Lower leg skin (tissue), 4 donors: ENCODE results near the gene MMRN2. TPM values are rescaled to one million over a fixed set of nuclear protein-coding genes. Genes with fewer than 3 reads are reported as not detected.
A peak's percentile ranks its signal among the peaks of the same experiment; 100 is the strongest.
"Not testable (repeated sequence)": the region's sequence is repeated elsewhere in the genome, so short reads cannot be mapped to it uniquely, and the experiment has no call there.

Experiments
- DNase-seq, 2 donors: peaks; one replicate each; pipeline ENCODE4 v3.0.0-alpha.2; 2019; ENCODE audit warnings: low spot score in 2 of 2
- H3K4me3 ChIP-seq: fragments of 200-600 bp; sonication (generic); 2 replicates; pipeline ENCODE4 v1.5.1; 2017; ENCODE audit warnings: mild to moderate bottlenecking, low read depth; ENCODE audit not compliant: poor library complexity, severe bottlenecking
- CTCF ChIP-seq, 3 donors: fragments of 450-650 bp; IDR thresholded peaks; one replicate each; pipeline ENCODE4 v1.5.1; 2016; ENCODE audit warnings: antibody characterized with exemption in 3 of 3, mild to moderate bottlenecking in 3 of 3, moderate library complexity in 2 of 3
- POLR2A ChIP-seq, 2 donors: fragments of 450-650 bp; IDR thresholded peaks; one replicate each; pipeline ENCODE4 v1.6.1; 2016 to 2017; ENCODE audit warnings: antibody characterized with exemption in 2 of 2, mild to moderate bottlenecking in 1 of 2, moderate library complexity in 1 of 2
- WGBS, 2 donors: methylation state at CpG; one replicate each; pipeline ENCODE4 v1.1.5; 2018; 5-methylcytosine and 5-hydroxymethylcytosine counted together
- intact Hi-C: fragments of 100-400 bp; cut with DNase I; formaldehyde crosslinking; loops from one replicate; pipeline ENCODE4 v1.15.0; 2023; ENCODE audit warnings: low total_unique reads
- total RNA-seq, 4 donors: library from RNA; depleted of rRNA; stranded (reverse); fragments of >200 nt; gene quantifications; one replicate each; pipeline ENCODE4 v1.1.0, GENCODE V29; 2016

The MMRN2 gene
- total RNA-seq, 4 donors from 2014 or later, result 24.5 to 50.8 (median 40.2) TPM

GRCh38 chr10:86954681-86955500, 2.5 kb downstream of the MMRN2 start:
- 56% methylated on average over 10 of the region's 13 CpGs for WGBS, 2 donors
- TF ChIP-seq POLR2A (IDR thresholded peaks at IDR 0.05) (no peak), CTCF (IDR thresholded peaks at IDR 0.05) (no peak)
- H3K4me3 ChIP-seq, result no peak overlapping the region
- DNase-seq, result no peak
- intact Hi-C loops, result no loop called here

- WGBS, 2 donors, result 59 to 64% methylated on average over 13 to 15 of the region's 15 CpGs
- DNase-seq, result peak in 1 of 2 donors; percentile 34
- no peak overlapping the region for H3K4me3 ChIP-seq
- intact Hi-C loops, result no loop called here
- TF ChIP-seq POLR2A (IDR thresholded peaks at IDR 0.05) (no peak), CTCF (IDR thresholded peaks at IDR 0.05) (no peak)
Measured at GRCh38 chr10:86953747-86954680, 3.4 kb downstream of the MMRN2 start.

GRCh38 chr10:86952697-86953096, 4.7 kb downstream of the MMRN2 start:
- DNase-seq, intact Hi-C loops, H3K4me3 ChIP-seq: not testable (repeated sequence)
- 92 to 98% methylated on average over 10 of the region's 10 CpGs for WGBS, 2 donors

- DNase-seq, result no peak
- no peak overlapping the region for H3K4me3 ChIP-seq
- no peak for TF ChIP-seq POLR2A (IDR thresholded peaks at IDR 0.05)
- no peak for TF ChIP-seq CTCF (IDR thresholded peaks at IDR 0.05)
- 81 to 85% methylated on average over 7 of the region's 7 CpGs for WGBS, 2 donors
- intact Hi-C loops, result no loop called here
Measured at GRCh38 chr10:86952106-86952505, 5.3 kb downstream of the MMRN2 start.

- TF ChIP-seq CTCF (IDR thresholded peaks at IDR 0.05) (no peak), POLR2A (IDR thresholded peaks at IDR 0.05) (no peak)
- intact Hi-C loops, result no loop called here
- peak in 1 of 2 donors; percentile 13 for DNase-seq
- H3K4me3 ChIP-seq, result no peak overlapping the region
Measured at GRCh38 chr10:86951184-86951761, 6.1 kb downstream of the MMRN2 start.

- WGBS, 2 donors, result 57 to 69% methylated on average over 1 of the region's 1 CpG
- TF ChIP-seq CTCF (IDR thresholded peaks at IDR 0.05) (no peak), POLR2A (IDR thresholded peaks at IDR 0.05) (no peak)
- peak in 1 of 2 donors; percentile 12 for DNase-seq
Measured at GRCh38 chr10:86950349-86950748, 7.1 kb downstream of the MMRN2 start.

GRCh38 chr10:86947806-86948205, 9.6 kb downstream of the MMRN2 start:
- H3K4me3 ChIP-seq, intact Hi-C loops: not testable (repeated sequence)
- peak in 1 of 2 donors; percentile 76 for DNase-seq
- WGBS, 2 donors, result 94 to 98% methylated on average over 4 of the region's 4 CpGs

More at GRCh38 chr10:86950349-86950748, 7.1 kb downstream of the MMRN2 start:
- H3K4me3 ChIP-seq, result no peak overlapping the region
- intact Hi-C loops, result no loop called here
